WERI-Rb-1 (cell line): Measurements from ENCODE around the gene PIM2.

ENCODE experiments used
- DNase-seq: peaks from one replicate; pipeline ENCODE4 v3.0.0-alpha.2; 2020
- H3K27ac ChIP-seq: fragments of 250-450 bp; sonication (Bioruptor Pico); 2 replicates; pipeline ENCODE4 v1.5.1; 2020; ENCODE audit warnings: mild to moderate bottlenecking, moderate library complexity
- H3K27me3 ChIP-seq: fragments of 250-450 bp; sonication (Bioruptor Pico); 2 replicates; pipeline ENCODE4 v1.5.1; 2021; ENCODE audit warnings: mild to moderate bottlenecking, low read depth, moderate library complexity; ENCODE audit not compliant: insufficient read depth, severe bottlenecking
- H3K36me3 ChIP-seq: fragments of 250-450 bp; sonication (Bioruptor Pico); 2 replicates; pipeline ENCODE4 v1.5.1; 2020; ENCODE audit warnings: mild to moderate bottlenecking, moderate library complexity
- H3K4me3 ChIP-seq: 2 replicates; pipeline ENCODE4 v1.5.1; 2011; ENCODE audit warnings: low read depth, mild to moderate bottlenecking, control low read depth, low read length
- H3K9me3 ChIP-seq: fragments of 250-450 bp; sonication (Bioruptor Pico); 2 replicates; pipeline ENCODE4 v1.5.1; 2021; ENCODE audit warnings: mild to moderate bottlenecking, moderate library complexity; ENCODE audit not compliant: severe bottlenecking
- CTCF ChIP-seq: IDR thresholded peaks from 2 replicates; pipeline ENCODE4 v1.5.1; 2011; ENCODE audit warnings: low read depth, mild to moderate bottlenecking, control low read depth, inconsistent platforms, low read length

PIM2 gene

GRCh38 chrX:48894891-48895290 lies 23.9 kb downstream of the PIM2 start:
- Histone ChIP-seq H3K36me3 (peaks cover 14% of the 10 kb centered on the region), H3K27ac (no peak overlapping the region)

DNA sequence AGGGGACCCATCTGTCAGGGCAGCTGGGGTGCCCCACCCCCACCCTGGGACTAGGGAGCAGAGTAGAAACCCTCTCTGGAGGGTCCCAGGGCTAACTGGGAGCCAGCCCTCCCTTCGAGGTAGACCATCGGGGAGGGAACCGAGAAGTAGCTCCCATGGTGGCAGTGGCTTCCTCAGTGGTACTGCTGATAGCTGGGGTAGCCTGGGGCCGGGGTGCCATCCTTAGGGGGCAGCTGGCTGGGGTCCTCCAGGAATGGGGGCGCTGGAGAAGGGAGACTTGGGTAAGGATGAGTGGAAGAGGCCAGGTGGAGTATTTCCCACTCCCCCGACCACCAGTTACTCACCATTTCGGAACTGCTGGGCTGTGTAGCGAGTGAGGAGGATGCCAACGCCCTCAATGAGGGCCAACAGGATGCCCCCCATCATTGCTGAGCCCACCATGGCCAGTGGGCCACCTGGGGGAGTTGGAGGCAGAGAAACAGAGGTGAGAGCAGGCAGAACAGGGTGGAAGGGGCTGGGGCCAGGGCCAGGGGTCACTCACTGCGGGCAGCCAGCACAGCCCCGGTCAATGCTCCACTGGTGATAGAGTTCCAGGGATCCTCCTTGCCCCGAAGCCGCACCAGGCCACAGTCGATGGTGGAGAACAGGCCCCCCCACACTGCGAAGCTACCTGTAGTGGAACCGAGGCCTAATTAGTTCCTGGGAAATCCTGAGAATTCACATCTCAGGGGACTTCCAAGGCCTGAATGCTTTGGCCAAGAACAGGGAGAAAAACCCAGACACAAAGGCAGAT lies 25.1 kb downstream of the PIM2 start:
- Histone ChIP-seq H3K27me3 (peaks cover 6% of the 10 kb centered on the region), H3K4me3 (no peak overlapping the region), H3K27ac (no peak overlapping the region), H3K9me3 (no peaks in the 10 kb centered on the region), H3K36me3 (peaks cover 9% of the 10 kb centered on the region)
- no peak for TF ChIP-seq CTCF
- DNase-seq = no peak

More at GRCh38 chrX:48894891-48895290, 23.9 kb downstream of the PIM2 start:
- peaks cover 6% of the 10 kb centered on the region for H3K27me3 ChIP-seq
- no peak for TF ChIP-seq CTCF
- H3K4me3 ChIP-seq = no peak overlapping the region
- no peaks in the 10 kb centered on the region for H3K9me3 ChIP-seq
- DNase-seq = no peak

DNA sequence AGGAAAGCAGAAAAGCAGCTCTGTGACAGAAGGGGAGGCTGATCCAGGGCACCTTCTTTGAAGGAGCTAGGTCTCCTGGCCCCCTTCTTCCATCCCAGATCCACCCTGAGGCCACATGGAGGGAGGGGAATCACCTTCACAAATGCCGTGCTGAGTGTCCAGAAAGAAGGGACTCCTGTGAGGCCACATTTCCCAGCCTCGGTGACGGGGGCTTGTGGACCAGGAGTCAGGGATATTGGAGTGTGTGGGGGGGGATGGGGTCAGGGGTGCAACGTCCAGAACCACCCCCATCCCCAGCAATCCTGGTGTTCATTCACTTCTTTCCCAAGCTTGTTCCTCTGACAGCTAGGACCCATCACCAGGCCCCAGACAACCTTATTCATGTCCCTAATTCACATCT lies 25.9 kb downstream of the PIM2 start:
- Histone ChIP-seq H3K27me3 (peaks cover 4% of the 10 kb centered on the region), H3K4me3 (no peak overlapping the region), H3K9me3 (no peaks in the 10 kb centered on the region), H3K36me3 (peaks cover 9% of the 10 kb centered on the region), H3K27ac (no peak overlapping the region)
- TF ChIP-seq CTCF = no peak
- no peak for DNase-seq

- H3K9me3 ChIP-seq = no peaks in the 10 kb centered on the region
- H3K27ac ChIP-seq = peak overlapping the region; percentile 76
- H3K4me3 ChIP-seq = peak overlapping the region; percentile 53
- peak; percentile 92 for DNase-seq
- peaks cover 9% of the 10 kb centered on the region for H3K36me3 ChIP-seq
- peak; percentile 59 for TF ChIP-seq CTCF
- H3K27me3 ChIP-seq = peaks cover 4% of the 10 kb centered on the region
Measured at GRCh38 chrX:48891402-48892288, 27.2 kb downstream of the PIM2 start.

DNA sequence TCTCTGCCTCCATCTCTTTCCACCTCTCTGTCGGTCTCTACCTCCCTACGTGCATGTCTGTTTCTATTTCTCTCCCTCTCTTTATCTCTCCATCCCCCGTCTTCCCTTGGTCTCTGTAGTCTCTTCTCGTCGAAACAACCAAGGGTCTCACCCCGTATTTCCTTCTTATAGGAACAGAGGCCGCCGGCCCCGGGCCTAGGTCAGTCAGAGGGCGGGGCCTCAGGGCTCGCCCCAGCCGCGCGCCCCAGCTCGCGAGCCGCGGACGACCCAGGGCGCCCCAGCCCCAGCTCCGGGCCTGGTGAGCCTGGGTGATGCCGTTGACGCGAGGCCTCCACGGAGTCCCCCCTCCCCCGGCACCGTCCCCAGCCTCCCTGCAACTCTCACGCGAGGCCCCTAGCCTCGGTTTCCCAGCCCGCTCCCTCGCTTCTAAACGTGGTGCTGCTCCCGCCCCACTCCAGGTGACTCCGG lies 27.9 kb downstream of the PIM2 start:
- Histone ChIP-seq H3K27me3 (peaks cover 4% of the 10 kb centered on the region), H3K36me3 (peaks cover 9% of the 10 kb centered on the region), H3K4me3 (peak overlapping the region; percentile 53), H3K9me3 (no peaks in the 10 kb centered on the region), H3K27ac (peak overlapping the region; percentile 76)
- no peak for TF ChIP-seq CTCF
- no peak for DNase-seq
